CD4-positive, alpha-beta memory T cell (primary cell): ENCODE results near the gene ECPAS. TPM values are rescaled to one million over a fixed set of nuclear protein-coding genes. Genes with fewer than 3 reads are reported as not detected.
"Not testable (repeated sequence)": the region's sequence is repeated elsewhere in the genome, so short reads cannot be mapped to it uniquely, and the experiment has no call there.

ENCODE experiments used
- CTCF ChIA-PET: fragments of 350-600 bp; sonication (Branson Sonifier 250); formaldehyde crosslinking; loops from one replicate; lab custom pipeline; 2021; ENCODE audit warnings: inconsistent platforms; ENCODE audit not compliant: partially characterized antibody; lab: Charles Lee
- POLR2A ChIA-PET: fragments of 350-600 bp; sonication (Branson Sonifier 250); formaldehyde crosslinking; loops from one replicate; lab custom pipeline; 2021; ENCODE audit not compliant: partially characterized antibody; lab: Charles Lee
- DNase-seq, 5 donors: peaks; one replicate each; pipeline versions ENCODE4 v3.0.0 to v3.0.0-alpha.2; 2020 to 2022; ENCODE audit warnings: mixed read lengths in 1 of 5
- H3K27ac ChIP-seq: one replicate; pipeline ENCODE4 v1.7.0; 2013; ENCODE audit warnings: low read depth, low read length
- H3K27me3 ChIP-seq: 2 replicates; pipeline ENCODE4 v1.7.0; 2013; ENCODE audit warnings: mild to moderate bottlenecking, low read length, moderate library complexity; ENCODE audit not compliant: insufficient read depth
- H3K36me3 ChIP-seq: 2 replicates; pipeline ENCODE4 v1.7.0; 2013; ENCODE audit warnings: mild to moderate bottlenecking, low read length, moderate library complexity; ENCODE audit not compliant: insufficient read depth
- H3K4me1 ChIP-seq: 2 replicates; pipeline ENCODE4 v1.7.0; 2013; ENCODE audit warnings: mild to moderate bottlenecking, low read length, moderate library complexity; ENCODE audit not compliant: insufficient read depth
- H3K4me3 ChIP-seq, 2 donors: one replicate each; pipeline ENCODE4 v1.7.0; 2013; ENCODE audit warnings: low read length in 2 of 2, mild to moderate bottlenecking in 1 of 2
- H3K9me3 ChIP-seq, 2 donors: one replicate each; pipeline ENCODE4 v1.7.0; 2013; ENCODE audit warnings: low read length in 2 of 2, control low read depth in 1 of 2; ENCODE audit not compliant: control insufficient read depth in 1 of 2
- H3K27ac Mint-ChIP-seq, 7 donors: one replicate each; pipeline ENCODE4 v1.8.0; 2020 to 2021; ENCODE audit warnings: mixed read lengths in 7 of 7, mild to moderate bottlenecking in 6 of 7, inconsistent platforms in 3 of 7, moderate library complexity in 3 of 7
- H3K27me3 Mint-ChIP-seq, 2 donors: one replicate each; pipeline ENCODE4 v1.8.0; 2020 to 2021; ENCODE audit warnings: mixed read lengths in 2 of 2
- H3K36me3 Mint-ChIP-seq, 2 donors: one replicate each; pipeline ENCODE4 v1.8.0; 2020 to 2021; ENCODE audit warnings: mixed read lengths in 2 of 2, inconsistent platforms in 1 of 2, mild to moderate bottlenecking in 1 of 2
- H3K4me1 Mint-ChIP-seq, 4 donors: one replicate each; pipeline ENCODE4 v1.8.0; 2020 to 2021; ENCODE audit warnings: mixed read lengths in 4 of 4, mild to moderate bottlenecking in 1 of 4
- H3K4me3 Mint-ChIP-seq, 8 donors: one replicate each; pipeline ENCODE4 v1.8.0; 2020 to 2021; ENCODE audit warnings: mixed read lengths in 8 of 8, mild to moderate bottlenecking in 7 of 8, moderate library complexity in 6 of 8, inconsistent platforms in 3 of 8
- H3K9me3 Mint-ChIP-seq, 8 donors: one replicate each; pipeline ENCODE4 v1.8.0; 2020 to 2021; ENCODE audit warnings: mixed read lengths in 8 of 8, mild to moderate bottlenecking in 5 of 8, inconsistent platforms in 3 of 8, moderate library complexity in 1 of 8
- intact Hi-C: fragments of 100-400 bp; cut with micrococcal nuclease; formaldehyde crosslinking; loops from one replicate; pipeline ENCODE4 v1.15.1; 2023
- polyA plus RNA-seq, 2 donors: library from polyadenylated mRNA; unstranded; fragments of 300-500 nt; fragmentation: Illumina TruSeq; gene quantifications; one replicate each; pipeline ENCODE4 v1.2.3, GENCODE V29; 2021
- total RNA-seq, 2 experiments: library from RNA; stranded (reverse); gene quantifications; one replicate each; pipeline ENCODE4 v1.2.3, GENCODE V29; 2021

Gene ECPAS
- total and polyA plus RNA-seq, 4 experiments from 2014 or later = 9.6 to 80.3 (median 48.6) TPM

DNA sequence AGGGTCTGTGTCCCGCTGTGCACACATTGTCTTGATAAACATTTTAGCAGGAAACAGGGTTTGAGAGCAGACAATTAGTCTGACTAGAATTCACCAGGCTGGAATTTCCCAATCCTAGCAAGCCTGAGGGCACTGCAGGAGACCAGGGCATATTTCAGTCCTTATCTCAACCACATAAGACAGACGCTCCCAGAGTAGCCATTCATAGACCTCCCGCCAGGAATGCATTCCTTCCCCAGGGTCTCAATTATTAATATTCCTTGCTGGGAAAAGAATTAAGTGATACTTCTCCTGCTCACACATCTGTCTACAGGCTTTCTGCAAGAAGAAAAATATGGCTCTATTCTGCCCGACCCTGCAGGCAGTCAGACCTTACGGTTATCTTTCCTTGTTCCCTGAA lies 82.7 kb downstream of the ECPAS start:
- H3K27ac Mint-ChIP-seq, H3K9me3 ChIP-seq, POLR2A ChIA-PET, H3K27me3 ChIP-seq, H3K4me1 Mint-ChIP-seq, H3K4me3 ChIP-seq, CTCF ChIA-PET, H3K4me1 ChIP-seq, H3K4me3 Mint-ChIP-seq, H3K27ac ChIP-seq, DNase-seq, intact Hi-C loops, H3K27me3 Mint-ChIP-seq: not testable (repeated sequence)
- peaks cover 4 to 50% (median 39%) of the 10 kb centered on the region in 8 donors for H3K9me3 Mint-ChIP-seq
- peaks cover 81 to 85% of the 10 kb centered on the region in 2 donors for H3K36me3 Mint-ChIP-seq
- H3K36me3 ChIP-seq = peaks cover 41% of the 10 kb centered on the region

DNA sequence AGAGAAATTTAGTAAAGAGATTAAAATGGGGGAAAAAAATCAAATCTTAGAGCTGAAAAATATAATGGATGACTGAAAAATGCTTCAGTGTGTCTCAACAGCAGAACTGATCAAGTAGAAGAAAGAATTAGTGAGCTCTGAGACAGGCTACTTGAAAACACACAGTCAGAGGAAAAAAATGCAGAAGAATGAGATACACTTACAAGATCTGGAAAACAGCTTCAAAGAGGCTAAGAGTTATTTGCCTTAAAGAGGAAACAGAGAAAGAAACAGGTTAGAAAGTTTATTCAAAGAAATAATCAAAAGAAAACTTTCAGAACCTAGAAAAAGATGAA lies 83.7 kb downstream of the ECPAS start:
- peaks cover 0 to 3% of the 10 kb centered on the region in 2 donors for H3K9me3 ChIP-seq
- ChIA-PET POLR2A (no interaction called here), CTCF (no interaction called here)
- H3K36me3 Mint-ChIP-seq = peaks cover 80% of the 10 kb centered on the region in 2 donors
- H3K27me3 ChIP-seq = no peaks in the 10 kb centered on the region
- H3K27ac Mint-ChIP-seq = peak overlapping the region in 1 of 7 donors; percentile 54
- no peak overlapping the region for H3K27ac ChIP-seq
- no peak for DNase-seq
- H3K4me1 Mint-ChIP-seq = peaks cover 0 to 2% (median 0%) of the 10 kb centered on the region in 4 donors
- H3K4me1 ChIP-seq = no peaks in the 10 kb centered on the region
- no peaks in the 10 kb centered on the region for H3K27me3 Mint-ChIP-seq
- peaks cover 4 to 48% (median 35%) of the 10 kb centered on the region in 8 donors for H3K9me3 Mint-ChIP-seq
- intact Hi-C loops = no loop called here
- H3K36me3 ChIP-seq = peaks cover 43% of the 10 kb centered on the region
- H3K4me3 Mint-ChIP-seq = peak overlapping the region in 1 of 8 donors; percentile 15
- H3K4me3 ChIP-seq = no peak overlapping the region

DNA sequence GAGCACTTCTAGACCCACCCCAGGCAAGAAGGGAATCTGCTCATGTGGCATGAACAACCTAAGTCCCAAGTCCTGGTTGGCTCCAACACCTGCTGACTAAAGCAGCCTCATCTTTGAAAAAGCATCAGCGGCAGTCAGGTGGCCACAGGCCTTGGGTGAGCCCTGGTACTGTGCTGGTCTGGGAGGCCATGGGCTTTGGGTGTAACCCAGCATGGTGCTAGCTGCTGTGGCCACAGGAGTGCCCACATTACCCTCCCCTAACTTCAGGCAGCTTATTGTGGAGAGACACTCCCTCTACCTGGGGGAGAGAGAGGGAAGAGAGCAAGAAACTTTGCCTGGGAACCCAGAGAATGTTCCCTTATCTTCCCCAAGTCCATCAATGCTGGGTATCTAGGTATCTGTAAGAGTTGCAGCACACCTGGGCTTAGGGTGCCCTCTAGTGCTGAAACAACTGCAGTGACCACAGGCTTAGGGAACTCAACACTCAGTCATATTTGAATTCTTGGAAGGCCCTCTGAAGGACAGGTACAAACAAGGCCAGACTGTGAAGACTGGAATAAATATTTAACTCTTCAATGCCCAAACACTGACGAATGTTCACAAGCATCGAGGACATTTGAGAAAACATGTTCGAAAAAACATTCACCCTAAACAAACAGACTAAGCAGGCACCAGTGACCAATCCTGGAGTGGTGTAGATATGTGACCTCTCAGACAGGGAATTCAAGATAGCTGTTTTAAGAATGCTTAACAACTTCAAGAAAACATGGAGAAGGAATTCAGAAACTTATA lies 84.2 kb downstream of the ECPAS start:
- POLR2A ChIA-PET = no interaction called here
- intact Hi-C loops = no loop called here
- no peaks in the 10 kb centered on the region for H3K27me3 Mint-ChIP-seq
- H3K4me3 Mint-ChIP-seq = no peak overlapping the region
- H3K27ac Mint-ChIP-seq = no peak overlapping the region
- peaks cover 3 to 44% (median 33%) of the 10 kb centered on the region in 8 donors for H3K9me3 Mint-ChIP-seq
- CTCF ChIA-PET = no interaction called here
- no peaks in the 10 kb centered on the region for H3K4me1 ChIP-seq
- no peak overlapping the region for H3K27ac ChIP-seq
- H3K36me3 Mint-ChIP-seq = peaks cover 80% of the 10 kb centered on the region in 2 donors
- H3K9me3 ChIP-seq = peaks cover 0 to 3% of the 10 kb centered on the region in 2 donors
- H3K4me3 ChIP-seq = no peak overlapping the region
- H3K27me3 ChIP-seq = no peaks in the 10 kb centered on the region
- H3K36me3 ChIP-seq = peaks cover 42% of the 10 kb centered on the region
- no peak for DNase-seq
- peaks cover 0 to 2% (median 0%) of the 10 kb centered on the region in 4 donors for H3K4me1 Mint-ChIP-seq

DNA sequence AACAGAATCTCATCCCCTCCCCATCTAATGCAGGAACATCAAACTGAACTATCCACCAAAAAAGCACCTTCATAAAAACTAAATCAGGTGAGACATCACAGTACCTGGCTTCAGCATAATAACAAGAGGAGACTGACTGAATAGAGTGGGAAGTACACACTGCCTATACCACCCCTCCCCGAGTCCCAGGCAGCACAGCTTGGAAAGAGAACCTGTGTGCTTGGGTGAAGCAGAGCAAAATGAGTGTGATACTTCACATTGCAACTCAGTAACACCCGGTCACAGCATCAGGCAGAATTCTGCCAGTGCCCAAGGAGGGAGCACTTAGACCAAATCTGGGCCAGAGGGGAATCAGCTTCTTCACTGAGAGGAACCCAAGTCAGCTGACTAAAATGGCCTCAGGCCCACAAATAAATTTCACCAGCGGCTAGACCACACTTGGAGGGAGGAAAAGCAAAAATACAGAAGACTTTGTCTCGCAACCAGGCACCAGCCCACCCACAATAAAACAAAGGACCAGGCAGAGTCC lies 84.9 kb downstream of the ECPAS start:
- Mint-ChIP-seq H3K9me3 (peaks cover 0 to 44% (median 29%) of the 10 kb centered on the region in 8 donors), H3K4me1 (peaks cover 0 to 2% (median 0%) of the 10 kb centered on the region in 4 donors), H3K4me3 (no peak overlapping the region), H3K36me3 (peaks cover 78 to 80% of the 10 kb centered on the region in 2 donors), H3K27ac (peak overlapping the region in 1 of 7 donors; percentile 53), H3K27me3 (no peaks in the 10 kb centered on the region)
- POLR2A ChIA-PET = no interaction called here
- CTCF ChIA-PET = no interaction called here
- DNase-seq = no peak
- peaks cover 41% of the 10 kb centered on the region for H3K36me3 ChIP-seq
- H3K27ac ChIP-seq = no peak overlapping the region
- no peak overlapping the region for H3K4me3 ChIP-seq
- intact Hi-C loops = no loop called here
- peaks cover 0 to 3% of the 10 kb centered on the region in 2 donors for H3K9me3 ChIP-seq
- no peaks in the 10 kb centered on the region for H3K27me3 ChIP-seq
- no peaks in the 10 kb centered on the region for H3K4me1 ChIP-seq

DNA sequence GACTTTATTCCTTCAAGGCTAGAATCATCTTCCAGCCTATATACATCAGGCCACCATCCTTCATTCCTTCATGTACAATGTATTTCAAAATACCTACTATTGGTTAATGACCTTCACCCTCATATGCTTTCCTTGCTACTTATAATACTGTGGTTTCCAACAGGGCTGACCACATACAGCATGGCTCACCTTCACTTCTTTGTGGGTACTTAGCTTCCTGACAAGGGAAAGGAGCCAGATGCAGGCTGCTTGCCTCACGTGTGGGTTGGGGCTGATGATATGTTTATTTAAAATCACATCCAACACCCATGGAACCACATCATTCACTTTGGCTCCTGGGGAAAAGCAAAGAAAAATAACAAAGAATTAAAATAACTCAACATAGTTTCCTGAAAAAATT lies 90.2 kb downstream of the ECPAS start:
- Histone ChIP-seq H3K36me3 (peaks cover 41% of the 10 kb centered on the region), H3K9me3 (no peaks in the 10 kb centered on the region), H3K4me1 (no peaks in the 10 kb centered on the region), H3K27me3 (no peaks in the 10 kb centered on the region), H3K27ac (no peak overlapping the region), H3K4me3 (no peak overlapping the region)
- Mint-ChIP-seq H3K9me3 (no peaks in the 10 kb centered on the region), H3K27me3 (no peaks in the 10 kb centered on the region), H3K4me3 (no peak overlapping the region), H3K36me3 (peaks cover 50 to 82% of the 10 kb centered on the region in 2 donors), H3K27ac (peak overlapping the region in 1 of 7 donors; percentile 62), H3K4me1 (no peaks in the 10 kb centered on the region)
- CTCF ChIA-PET = no interaction called here
- intact Hi-C loops = no loop called here
- POLR2A ChIA-PET = no interaction called here
- no peak for DNase-seq

DNA sequence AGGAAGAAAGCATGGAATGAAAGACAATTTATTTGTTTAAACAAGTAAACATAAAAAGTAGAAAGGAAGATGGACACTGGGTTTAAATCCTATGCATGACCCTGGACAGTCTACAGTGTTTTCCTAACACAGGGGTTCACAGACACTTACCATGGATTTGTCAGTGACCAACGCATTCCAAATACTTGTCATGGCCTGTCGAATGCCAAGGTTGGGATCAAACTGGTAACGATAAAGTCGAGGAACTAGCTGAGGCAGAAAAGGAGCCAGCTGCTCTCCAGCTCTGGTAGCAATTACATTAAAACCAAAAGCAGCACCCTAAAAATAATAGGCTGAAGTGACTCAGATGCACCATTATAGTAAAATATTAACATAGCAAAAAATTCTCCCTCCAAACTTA lies 94.8 kb downstream of the ECPAS start:
- Mint-ChIP-seq H3K4me1 (no peaks in the 10 kb centered on the region), H3K36me3 (peaks cover 33 to 53% of the 10 kb centered on the region in 2 donors), H3K27me3 (no peaks in the 10 kb centered on the region), H3K27ac (peak overlapping the region in 1 of 7 donors; percentile 9), H3K9me3 (no peaks in the 10 kb centered on the region), H3K4me3 (no peak overlapping the region)
- no peak overlapping the region for H3K4me3 ChIP-seq
- no peak for DNase-seq
- H3K27me3 ChIP-seq = no peaks in the 10 kb centered on the region
- H3K27ac ChIP-seq = no peak overlapping the region
- H3K4me1 ChIP-seq = no peaks in the 10 kb centered on the region
- H3K36me3 ChIP-seq = peaks cover 30% of the 10 kb centered on the region
- H3K9me3 ChIP-seq = no peaks in the 10 kb centered on the region
- CTCF ChIA-PET = no interaction called here
- intact Hi-C loops = no loop called here
- POLR2A ChIA-PET = no interaction called here

DNA sequence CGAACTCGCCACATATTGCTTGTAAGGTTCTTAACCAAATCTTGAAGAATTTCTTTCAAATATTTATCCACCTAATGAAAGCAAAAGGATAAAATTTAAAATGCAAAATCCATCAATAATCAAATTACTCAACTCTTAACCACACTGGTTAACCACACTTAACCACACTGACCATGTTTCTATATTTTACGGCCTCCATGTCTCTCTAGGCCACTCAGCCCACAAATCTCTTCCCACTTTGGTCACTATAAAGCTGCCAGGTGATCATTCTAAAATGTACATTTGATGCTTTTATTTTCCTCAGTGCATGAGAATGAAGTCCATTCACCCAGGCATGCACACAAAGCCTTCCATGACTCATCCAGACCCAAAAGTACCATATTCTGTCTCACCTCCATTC lies 97.8 kb downstream of the ECPAS start:
- Histone ChIP-seq H3K4me1 (no peaks in the 10 kb centered on the region), H3K27me3 (no peaks in the 10 kb centered on the region), H3K36me3 (peaks cover 33% of the 10 kb centered on the region), H3K4me3 (no peak overlapping the region), H3K27ac (no peak overlapping the region), H3K9me3 (no peaks in the 10 kb centered on the region)
- Mint-ChIP-seq H3K4me1 (no peaks in the 10 kb centered on the region), H3K9me3 (no peaks in the 10 kb centered on the region), H3K27ac (no peak overlapping the region), H3K27me3 (no peaks in the 10 kb centered on the region), H3K4me3 (no peak overlapping the region), H3K36me3 (peaks cover 31 to 46% of the 10 kb centered on the region in 2 donors)
- intact Hi-C loops = no loop called here
- ChIA-PET CTCF (no interaction called here), POLR2A (no interaction called here)
- DNase-seq = no peak
